Lower leg skin (tissue), 4 donors: ENCODE data around the gene PALLD. TPM values are rescaled to one million over a fixed set of nuclear protein-coding genes. Genes with fewer than 3 reads are reported as not detected.

Experiments
- DNase-seq, 2 donors: peaks; one replicate each; pipeline ENCODE4 v3.0.0-alpha.2; 2019; ENCODE audit warnings: low spot score in 2 of 2
- H3K4me3 ChIP-seq: fragments of 200-600 bp; sonication (generic); 2 replicates; pipeline ENCODE4 v1.5.1; 2017; ENCODE audit warnings: mild to moderate bottlenecking, low read depth; ENCODE audit not compliant: poor library complexity, severe bottlenecking
- CTCF ChIP-seq, 3 donors: fragments of 450-650 bp; IDR thresholded peaks; one replicate each; pipeline ENCODE4 v1.5.1; 2016; ENCODE audit warnings: antibody characterized with exemption in 3 of 3, mild to moderate bottlenecking in 3 of 3, moderate library complexity in 2 of 3
- POLR2A ChIP-seq, 2 donors: fragments of 450-650 bp; IDR thresholded peaks; one replicate each; pipeline ENCODE4 v1.6.1; 2016 to 2017; ENCODE audit warnings: antibody characterized with exemption in 2 of 2, mild to moderate bottlenecking in 1 of 2, moderate library complexity in 1 of 2
- WGBS, 2 donors: methylation state at CpG; one replicate each; pipeline ENCODE4 v1.1.5; 2018; 5-methylcytosine and 5-hydroxymethylcytosine counted together
- intact Hi-C: fragments of 100-400 bp; cut with DNase I; formaldehyde crosslinking; loops from one replicate; pipeline ENCODE4 v1.15.0; 2023; ENCODE audit warnings: low total_unique reads
- total RNA-seq, 4 donors: library from RNA; depleted of rRNA; stranded (reverse); fragments of >200 nt; gene quantifications; one replicate each; pipeline ENCODE4 v1.1.0, GENCODE V29; 2016

The PALLD gene
- total RNA-seq, 4 donors from 2014 or later: 46.1 to 103 (median 77.6) TPM

GRCh38 chr4:168845897-168846296, 349.0 kb downstream of the PALLD start:
- DNase-seq: no peak
- TF ChIP-seq CTCF (IDR thresholded peaks at IDR 0.05): no peak
- no peak for TF ChIP-seq POLR2A (IDR thresholded peaks at IDR 0.05)

GRCh38 chr4:168846414-168846813, 349.6 kb downstream of the PALLD start:
- WGBS, 2 donors: 89 to 91% methylated on average over 4 of the region's 4 CpGs
- no peak for TF ChIP-seq CTCF (IDR thresholded peaks at IDR 0.05)
- TF ChIP-seq POLR2A (IDR thresholded peaks at IDR 0.05): no peak
- DNase-seq: no peak
- intact Hi-C loops: no loop called here
- no peak overlapping the region for H3K4me3 ChIP-seq

More at GRCh38 chr4:168845897-168846296, 349.0 kb downstream of the PALLD start:
- 92 to 93% methylated on average over 2 of the region's 2 CpGs for WGBS, 2 donors
- H3K4me3 ChIP-seq: no peak overlapping the region
- intact Hi-C loops: no loop called here

- no peak for TF ChIP-seq POLR2A (IDR thresholded peaks at IDR 0.05)
- TF ChIP-seq CTCF (IDR thresholded peaks at IDR 0.05): no peak
- 6 to 16% methylated on average over 4 of the region's 4 CpGs for WGBS, 2 donors
- DNase-seq: no peak
- intact Hi-C loops: no loop called here
- H3K4me3 ChIP-seq: no peak overlapping the region
These were observed 351.1 kb downstream of the PALLD start for GRCh38 chr4:168847771-168848502.

- WGBS, 2 donors: 12 to 18% methylated on average over 10 of the region's 10 CpGs
- TF ChIP-seq POLR2A (IDR thresholded peaks at IDR 0.05) (no peak), CTCF (IDR thresholded peaks at IDR 0.05) (no peak)
- H3K4me3 ChIP-seq: no peak overlapping the region
- no peak for DNase-seq
- intact Hi-C loops: no loop called here
These were observed 352.3 kb downstream of the PALLD start for GRCh38 chr4:168849030-168849675.

GRCh38 chr4:168849997-168850396, 353.1 kb downstream of the PALLD start:
- no peak overlapping the region for H3K4me3 ChIP-seq
- DNase-seq: no peak
- intact Hi-C loops: no loop called here
- 80 to 86% methylated on average over 3 of the region's 3 CpGs for WGBS, 2 donors
- TF ChIP-seq POLR2A (IDR thresholded peaks at IDR 0.05) (no peak), CTCF (IDR thresholded peaks at IDR 0.05) (no peak)
